H7 (cell line): ENCODE measurements around the gene RNASE4. TPM values are rescaled to one million over a fixed set of nuclear protein-coding genes. Genes with fewer than 3 reads are reported as not detected.
A peak's percentile ranks its signal among the peaks of the same experiment; 100 is the strongest.
"Not testable (repeated sequence)": the region's sequence is repeated elsewhere in the genome, so short reads cannot be mapped to it uniquely, and the experiment has no call there.

Experiments
- DNase-seq: peaks from one replicate; pipeline ENCODE4 v3.0.0; 2012
- H3K27me3 ChIP-seq: 2 replicates; pipeline ENCODE4 v1.6.0; 2011; ENCODE audit warnings: mild to moderate bottlenecking, low read length; ENCODE audit not compliant: control insufficient read depth, insufficient read depth
- H3K36me3 ChIP-seq: replicated peaks from 2 replicates; pipeline ENCODE4 v1.5.1; 2011; ENCODE audit warnings: low read length; ENCODE audit not compliant: control insufficient read depth, insufficient read depth
- H3K4me3 ChIP-seq: 2 replicates; pipeline ENCODE4 v1.5.1; 2011; ENCODE audit warnings: low read depth, mild to moderate bottlenecking, control low read depth, low read length, moderate library complexity; ENCODE audit not compliant: insufficient read depth
- total RNA-seq: library from RNA; depleted of rRNA; stranded (reverse); fragments of >200 nt; shearing (Covaris generic); gene quantifications from 2 replicates; pipeline ENCODE4 v1.2.3, GENCODE V29; 2014; rRNA removed

The RNASE4 gene
- 15.8 and 20.5 TPM in 2 replicates for total RNA-seq

- Histone ChIP-seq H3K4me3 (peak within 1 kb of the TSS; percentile 97), H3K27me3 (no peaks in the 10 kb centered on the region), H3K36me3 (no peaks in the 10 kb centered on the region)
- DNase-seq, result peak; percentile 83
Observed at GRCh38 chr14:20683891-20684661, at the start of gene RNASE4. RNASE4 (plus strand) TSS chr14:20684560; CDS start chr14:20699372, 14,812 bp downstream.

GRCh38 chr14:20641591-20641990, 42.8 kb upstream of the RNASE4 start, which contains the start of gene OR6S1:
OR6S1 (minus strand) TSS chr14:20641691; CDS start chr14:20641691, 0 bp downstream.
- peaks cover 2% of the 10 kb centered on the region; the same call in 1 of the 2 replicates for H3K27me3 ChIP-seq
- DNase-seq, result no peak
- H3K4me3 ChIP-seq, result no peak within 1 kb of the TSS
- no peaks in the 10 kb centered on the region for H3K36me3 ChIP-seq

GRCh38 chr14:20642182-20642581, 42.2 kb upstream of the RNASE4 start:
- Histone ChIP-seq H3K36me3 (no peaks in the 10 kb centered on the region), H3K27me3 (peaks cover 2% of the 10 kb centered on the region; the same call in 1 of the 2 replicates), H3K4me3 (no peak overlapping the region)
- DNase-seq, result no peak

GRCh38 chr14:20642755-20643154, 41.6 kb upstream of the RNASE4 start:
- not testable (repeated sequence) for H3K27me3 ChIP-seq, H3K4me3 ChIP-seq, DNase-seq, H3K36me3 ChIP-seq

GRCh38 chr14:20644520-20644919, 39.8 kb upstream of the RNASE4 start:
- no peak for DNase-seq
- Histone ChIP-seq H3K36me3 (no peaks in the 10 kb centered on the region), H3K27me3 (peaks cover 2% of the 10 kb centered on the region; the same call in 1 of the 2 replicates), H3K4me3 (no peak overlapping the region)

GRCh38 chr14:20645481-20645880, 38.9 kb upstream of the RNASE4 start:
- DNase-seq, result no peak
- Histone ChIP-seq H3K4me3 (no peak overlapping the region), H3K27me3 (peaks cover 2% of the 10 kb centered on the region; the same call in 1 of the 2 replicates), H3K36me3 (no peaks in the 10 kb centered on the region)

- Histone ChIP-seq H3K4me3 (peak overlapping the region; percentile 82), H3K27me3 (peaks cover 25% of the 10 kb centered on the region)
Observed at GRCh38 chr14:20652996-20653975, 31.1 kb upstream of the RNASE4 start.

GRCh38 chr14:20655851-20656250, 28.5 kb upstream of the RNASE4 start:
- no peak for DNase-seq
- Histone ChIP-seq H3K36me3 (no peaks in the 10 kb centered on the region), H3K27me3 (peaks cover 25% of the 10 kb centered on the region), H3K4me3 (no peak overlapping the region)

More at GRCh38 chr14:20652996-20653975, 31.1 kb upstream of the RNASE4 start:
- peak; percentile 76 for DNase-seq
- no peaks in the 10 kb centered on the region for H3K36me3 ChIP-seq

- Histone ChIP-seq H3K36me3 (no peaks in the 10 kb centered on the region), H3K27me3 (peaks cover 25% of the 10 kb centered on the region), H3K4me3 (no peak overlapping the region)
- no peak for DNase-seq
Observed at GRCh38 chr14:20656274-20656673, 28.1 kb upstream of the RNASE4 start.

- Histone ChIP-seq H3K4me3 (peak overlapping the region; percentile 49), H3K36me3 (no peaks in the 10 kb centered on the region), H3K27me3 (peaks cover 25% of the 10 kb centered on the region)
- DNase-seq, result peak; percentile 89
Observed at GRCh38 chr14:20657216-20658211, 26.8 kb upstream of the RNASE4 start.

- Histone ChIP-seq H3K4me3 (no peak overlapping the region), H3K36me3 (no peaks in the 10 kb centered on the region), H3K27me3 (peaks cover 26% of the 10 kb centered on the region)
- no peak for DNase-seq
Observed at GRCh38 chr14:20658246-20658645, 26.1 kb upstream of the RNASE4 start.

GRCh38 chr14:20659336-20659735, 25.0 kb upstream of the RNASE4 start:
- no peak overlapping the region for H3K4me3 ChIP-seq
- H3K36me3 ChIP-seq, result no peaks in the 10 kb centered on the region
- DNase-seq, result no peak
- H3K27me3 ChIP-seq, result peaks cover 31% of the 10 kb centered on the region

- H3K4me3 ChIP-seq, result peak overlapping the region; percentile 14; the same call in 1 of the 2 replicates
- peaks cover 31% of the 10 kb centered on the region for H3K27me3 ChIP-seq
- no peak for DNase-seq
- H3K36me3 ChIP-seq, result no peaks in the 10 kb centered on the region
Observed at GRCh38 chr14:20659813-20660395, 24.5 kb upstream of the RNASE4 start.
